ENCODE data around the gene PRDM5. TPM values are rescaled to one million over a fixed set of nuclear protein-coding genes. Genes with fewer than 3 reads are reported as not detected.

Gene PRDM5
- total and polyA plus RNA-seq, 5 experiments from 2014 or later = 0.74 to 3.8 (median 1.9) TPM

DNA sequence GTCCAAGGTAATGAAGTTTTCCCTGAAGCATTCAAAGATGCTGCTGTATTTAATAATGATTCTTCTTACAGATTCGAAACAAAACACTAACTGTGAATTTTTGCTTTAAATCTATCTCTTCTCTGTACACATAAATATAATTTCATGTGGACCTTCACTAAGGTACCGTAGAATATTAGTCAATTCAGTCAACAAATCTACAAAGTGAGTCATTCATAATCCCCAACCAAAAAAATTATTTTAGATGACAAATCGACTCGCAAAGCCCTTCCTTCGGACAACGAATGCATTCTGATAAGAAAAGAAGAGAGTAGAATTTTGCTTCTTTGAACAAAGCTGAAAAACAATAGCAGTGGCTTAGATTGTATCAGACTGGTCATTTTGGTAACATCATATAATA, 95.7 kb downstream of the PRDM5 start:
- no peak overlapping the region for H3K27ac Mint-ChIP-seq
- no peaks in the 10 kb centered on the region for H3K36me3 Mint-ChIP-seq
- DNase-seq (no peak), ATAC-seq (no peak)
- H3K9me3 Mint-ChIP-seq = no peaks in the 10 kb centered on the region
- H3K4me1 Mint-ChIP-seq = peaks cover 0 to 7% (median 0%) of the 10 kb centered on the region in 4 donors
- H3K4me3 Mint-ChIP-seq = no peak overlapping the region
- POLR2A ChIA-PET = no interaction called here
- H3K27me3 Mint-ChIP-seq = no peaks in the 10 kb centered on the region

GRCh38 chr4:120826449-120826848, 96.1 kb downstream of the PRDM5 start:
- H3K9me3 Mint-ChIP-seq = no peaks in the 10 kb centered on the region
- peaks cover 0 to 7% (median 0%) of the 10 kb centered on the region in 4 donors for H3K4me1 Mint-ChIP-seq
- no peak overlapping the region for H3K27ac Mint-ChIP-seq
- H3K27me3 Mint-ChIP-seq = no peaks in the 10 kb centered on the region
- H3K36me3 Mint-ChIP-seq = no peaks in the 10 kb centered on the region
- POLR2A ChIA-PET = no interaction called here
- ATAC-seq (no peak), DNase-seq (no peak)
- H3K4me3 Mint-ChIP-seq = no peak overlapping the region

- Mint-ChIP-seq H3K36me3 (no peaks in the 10 kb centered on the region), H3K27ac (no peak overlapping the region), H3K9me3 (peaks cover 0 to 4% (median 0%) of the 10 kb centered on the region in 9 donors), H3K27me3 (no peaks in the 10 kb centered on the region), H3K4me3 (no peak overlapping the region), H3K4me1 (peaks cover 0 to 7% (median under 1%) of the 10 kb centered on the region in 4 donors)
- DNase-seq (no peak), ATAC-seq (no peak)
- POLR2A ChIA-PET = no interaction called here
These were observed 97.6 kb downstream of the PRDM5 start for GRCh38 chr4:120824946-120825345.

GRCh38 chr4:120821977-120822376, 100.5 kb downstream of the PRDM5 start:
- H3K4me1 Mint-ChIP-seq = peaks cover 0 to 8% (median 2%) of the 10 kb centered on the region in 4 donors
- no peak overlapping the region for H3K4me3 Mint-ChIP-seq
- no peaks in the 10 kb centered on the region for H3K36me3 Mint-ChIP-seq
- H3K27me3 Mint-ChIP-seq = no peaks in the 10 kb centered on the region
- ATAC-seq (no peak), DNase-seq (no peak)
- H3K9me3 Mint-ChIP-seq = peaks cover 0 to 4% (median 0%) of the 10 kb centered on the region in 9 donors
- H3K27ac Mint-ChIP-seq = no peak overlapping the region
- POLR2A ChIA-PET = no interaction called here

GRCh38 chr4:120821029-120821428, 101.5 kb downstream of the PRDM5 start:
- Mint-ChIP-seq H3K27me3 (no peaks in the 10 kb centered on the region), H3K9me3 (peaks cover 0 to 4% (median 0%) of the 10 kb centered on the region in 9 donors), H3K4me3 (no peak overlapping the region), H3K27ac (no peak overlapping the region), H3K4me1 (peaks cover 0 to 8% (median 2%) of the 10 kb centered on the region in 4 donors), H3K36me3 (peaks cover 0 to 5% (median 0%) of the 10 kb centered on the region in 3 donors)
- DNase-seq (no peak), ATAC-seq (no peak)
- POLR2A ChIA-PET = no interaction called here

GRCh38 chr4:120819805-120820437, 102.6 kb downstream of the PRDM5 start:
- H3K36me3 Mint-ChIP-seq = peaks cover 0 to 5% (median 0%) of the 10 kb centered on the region in 3 donors
- no peak for ATAC-seq
- no peak overlapping the region for H3K4me3 Mint-ChIP-seq
- peaks cover 0 to 8% (median 2%) of the 10 kb centered on the region in 4 donors for H3K4me1 Mint-ChIP-seq
- no peak for DNase-seq
- peaks cover 0 to 4% (median 0%) of the 10 kb centered on the region in 9 donors for H3K9me3 Mint-ChIP-seq
- H3K27ac Mint-ChIP-seq = no peak overlapping the region
- no peaks in the 10 kb centered on the region for H3K27me3 Mint-ChIP-seq
- POLR2A ChIA-PET = no interaction called here

GRCh38 chr4:120816296-120816965, 106.1 kb downstream of the PRDM5 start:
- peaks cover 0 to 5% (median 3%) of the 10 kb centered on the region in 3 donors for H3K36me3 Mint-ChIP-seq
- peak overlapping the region in 2 of 10 donors; percentile 44 to 85 for H3K27ac Mint-ChIP-seq
- ATAC-seq = no peak
- DNase-seq = no peak
- no peaks in the 10 kb centered on the region for H3K27me3 Mint-ChIP-seq
- POLR2A ChIA-PET = no interaction called here
- H3K4me3 Mint-ChIP-seq = peak overlapping the region in 3 of 10 donors; percentile 13 to 44 (median 44)
- H3K4me1 Mint-ChIP-seq = peaks cover 0 to 4% (median 2%) of the 10 kb centered on the region in 4 donors
- H3K9me3 Mint-ChIP-seq = peaks cover 0 to 4% (median 0%) of the 10 kb centered on the region in 9 donors

- Mint-ChIP-seq H3K27ac (no peak overlapping the region), H3K36me3 (peaks cover 3 to 6% (median 5%) of the 10 kb centered on the region in 3 donors), H3K4me3 (no peak overlapping the region), H3K9me3 (peaks cover 0 to 6% (median 0%) of the 10 kb centered on the region in 9 donors), H3K27me3 (no peaks in the 10 kb centered on the region), H3K4me1 (peaks cover 0 to 4% (median 2%) of the 10 kb centered on the region in 4 donors)
- POLR2A ChIA-PET = no interaction called here
- DNase-seq (no peak), ATAC-seq (no peak)
These were observed 107.2 kb downstream of the PRDM5 start for GRCh38 chr4:120815361-120815760.

- POLR2A ChIA-PET = no interaction called here
- H3K27me3 Mint-ChIP-seq = no peaks in the 10 kb centered on the region
- H3K36me3 Mint-ChIP-seq = peaks cover 3 to 9% (median 6%) of the 10 kb centered on the region in 3 donors
- peaks cover 0 to 3% (median 1%) of the 10 kb centered on the region in 4 donors for H3K4me1 Mint-ChIP-seq
- no peak overlapping the region for H3K27ac Mint-ChIP-seq
- H3K4me3 Mint-ChIP-seq = no peak overlapping the region
- DNase-seq (no peak), ATAC-seq (no peak)
- H3K9me3 Mint-ChIP-seq = peaks cover 0 to 10% (median 0%) of the 10 kb centered on the region in 9 donors
These were observed 107.6 kb downstream of the PRDM5 start for GRCh38 chr4:120814886-120815285.

GRCh38 chr4:120812216-120812615, 110.3 kb downstream of the PRDM5 start:
- POLR2A ChIA-PET = no interaction called here
- no peak overlapping the region for H3K4me3 Mint-ChIP-seq

DNA sequence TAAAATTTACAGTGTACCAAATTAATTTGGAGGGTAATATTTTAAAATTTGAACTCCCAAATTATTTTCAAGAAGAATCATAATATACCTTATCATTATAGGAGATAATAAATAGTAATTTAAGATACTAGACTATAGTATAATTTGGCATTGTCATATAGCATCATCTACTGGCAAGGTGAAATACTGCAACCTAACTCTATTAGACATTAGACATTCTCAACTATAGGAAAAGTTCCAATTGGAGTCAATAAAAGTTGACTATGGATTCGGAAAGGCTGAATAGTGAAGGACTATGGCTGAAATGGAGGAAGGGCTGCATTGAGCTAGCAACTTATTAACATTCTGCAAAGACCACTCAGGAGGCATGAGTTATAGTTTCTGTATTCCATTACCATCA, 113.0 kb downstream of the PRDM5 start:
- POLR2A ChIA-PET = no interaction called here
- Mint-ChIP-seq H3K27me3 (peaks cover 0 to 2% (median 0%) of the 10 kb centered on the region in 5 donors), H3K4me3 (no peak overlapping the region), H3K4me1 (no peaks in the 10 kb centered on the region), H3K36me3 (peaks cover 18 to 27% (median 19%) of the 10 kb centered on the region in 3 donors), H3K9me3 (peaks cover 0 to 41% (median 8%) of the 10 kb centered on the region in 9 donors), H3K27ac (no peak overlapping the region)
- ATAC-seq (no peak), DNase-seq (no peak)

More at GRCh38 chr4:120812216-120812615, 110.3 kb downstream of the PRDM5 start:
- H3K27ac Mint-ChIP-seq = no peak overlapping the region
- no peak for DNase-seq
- peaks cover 0 to 2% (median 0%) of the 10 kb centered on the region in 4 donors for H3K4me1 Mint-ChIP-seq
- peaks cover 0 to 27% (median 5%) of the 10 kb centered on the region in 9 donors for H3K9me3 Mint-ChIP-seq
- peaks cover 13 to 17% (median 16%) of the 10 kb centered on the region in 3 donors for H3K36me3 Mint-ChIP-seq
- no peaks in the 10 kb centered on the region for H3K27me3 Mint-ChIP-seq
- ATAC-seq = no peak

GRCh38 chr4:120808475-120809141, 113.9 kb downstream of the PRDM5 start:
- Mint-ChIP-seq H3K4me3 (no peak overlapping the region), H3K9me3 (peaks cover 0 to 48% (median 10%) of the 10 kb centered on the region in 9 donors), H3K4me1 (no peaks in the 10 kb centered on the region), H3K27ac (no peak overlapping the region), H3K36me3 (peaks cover 18 to 29% (median 19%) of the 10 kb centered on the region in 3 donors), H3K27me3 (peaks cover 0 to 2% (median 0%) of the 10 kb centered on the region in 5 donors)
- POLR2A ChIA-PET = no interaction called here
- ATAC-seq (no peak), DNase-seq (no peak)
